ENCODE measurements around the gene FCN3. TPM values are rescaled to one million over a fixed set of nuclear protein-coding genes. Genes with fewer than 3 reads are reported as not detected.

FCN3 gene
- total and polyA plus RNA-seq, 9 of the 15 experiments (the other 6 are each of a cell fraction or from before 2014, with no cell fraction given): 0.49 TPM; not detected in 8

- no peak overlapping the region for H3K4me2 ChIP-seq (ENCODE audit: insufficient read depth, low read length)
- TF ChIP-seq CXXC5 (CRISPR knock-in tag; IDR thresholded peaks at IDR 0.05) (no peak), SMARCA5 (IDR thresholded peaks at IDR 0.05) (no peak), TAF15 (IDR thresholded peaks at IDR 0.05; ENCODE audit: low read depth, low read length) (no peak), ARID3B (CRISPR knock-in tag; IDR thresholded peaks at IDR 0.05; ENCODE audit: borderline replicate concordance) (no peak), SMAD2 (IDR thresholded peaks at IDR 0.05; ENCODE audit: low read depth, low read length) (no peak), ZNF407 (IDR thresholded peaks at IDR 0.05; ENCODE audit: low read depth) (no peak), POLR2A (conservative IDR thresholded peaks at IDR 0.05) (no peak), FOXO4 (CRISPR knock-in tag; IDR thresholded peaks at IDR 0.05) (no peak), NCOA1 (IDR thresholded peaks at IDR 0.05; ENCODE audit: low read depth) (no peak)
- BruUV-seq (replicated peaks): no TSS peak
- H3K9ac ChIP-seq (ENCODE audit: insufficient read depth in 1 of 2, low read depth in 2 of 2, low read length in 2 of 2): no peak overlapping the region
- peaks cover 8 to 12% of the 10 kb centered on the region in 2 experiments for H3K4me1 ChIP-seq (replicated peaks in 1 of 2; ENCODE audit: control insufficient read depth in 2 of 2, insufficient read depth in 2 of 2, low read length in 2 of 2)
- peaks cover 9% of the 10 kb centered on the region; the same call in 1 of the 2 replicates for H4K20me1 ChIP-seq (replicated peaks; ENCODE audit: control insufficient read depth, insufficient read depth, low read length)
- intact Hi-C loops (cut with micrococcal nuclease) (no loop called here), in situ Hi-C loops (cut with MboI) (no loop called here)
- H3K9me3 ChIP-seq (replicated peaks; ENCODE audit: control insufficient read depth, insufficient read depth, low read depth, low read length): no peaks in the 10 kb centered on the region
- no peak for DNase-seq (ENCODE audit: extremely low read depth in 1 of 4, low spot score in 3 of 4)
- WGBS (ENCODE audit: insufficient coverage, low coverage, missing lambda C conversion rate): 95% methylated on average over 14 of the region's 15 CpGs
- no peak for FAIRE-seq
- no peaks in the 10 kb centered on the region for H3K9me1 ChIP-seq (ENCODE audit: control insufficient read depth, insufficient read depth, low read length)
- no peak overlapping the region for H3K4me3 ChIP-seq
- CTCF ChIA-PET (ENCODE audit: low intra/inter-chr PET ratio): no interaction called here
- ATAC-seq: no peak
- peaks cover 62% of the 10 kb centered on the region for H3K36me3 ChIP-seq (ENCODE audit: control insufficient read depth, insufficient read depth, low read length)
- H2AFZ ChIP-seq (ENCODE audit: low read depth, low read length): no peak overlapping the region
- POLR2A ChIA-PET: interaction anchor here (0.8 kb wide), 1 partner anchor 129 kb away, joined by 3 read pairs; no protein-coding TSS in a partner anchor
- H3K27me3 ChIP-seq (ENCODE audit: control insufficient read depth in 2 of 2, insufficient read depth in 2 of 2, low read length in 2 of 2): no peaks in the 10 kb centered on the region
- no peak overlapping the region for H3K27ac ChIP-seq (ENCODE audit: extremely low read depth, low read depth, low read length)
- H3K79me2 ChIP-seq (ENCODE audit: control insufficient read depth, insufficient read depth, low read length): peaks cover 74% of the 10 kb centered on the region
These were observed 49.3 kb downstream of the FCN3 start for GRCh38 chr1:27325286-27325685.
